Measurements from ENCODE around the gene TBRG1.

TBRG1 gene

DNA sequence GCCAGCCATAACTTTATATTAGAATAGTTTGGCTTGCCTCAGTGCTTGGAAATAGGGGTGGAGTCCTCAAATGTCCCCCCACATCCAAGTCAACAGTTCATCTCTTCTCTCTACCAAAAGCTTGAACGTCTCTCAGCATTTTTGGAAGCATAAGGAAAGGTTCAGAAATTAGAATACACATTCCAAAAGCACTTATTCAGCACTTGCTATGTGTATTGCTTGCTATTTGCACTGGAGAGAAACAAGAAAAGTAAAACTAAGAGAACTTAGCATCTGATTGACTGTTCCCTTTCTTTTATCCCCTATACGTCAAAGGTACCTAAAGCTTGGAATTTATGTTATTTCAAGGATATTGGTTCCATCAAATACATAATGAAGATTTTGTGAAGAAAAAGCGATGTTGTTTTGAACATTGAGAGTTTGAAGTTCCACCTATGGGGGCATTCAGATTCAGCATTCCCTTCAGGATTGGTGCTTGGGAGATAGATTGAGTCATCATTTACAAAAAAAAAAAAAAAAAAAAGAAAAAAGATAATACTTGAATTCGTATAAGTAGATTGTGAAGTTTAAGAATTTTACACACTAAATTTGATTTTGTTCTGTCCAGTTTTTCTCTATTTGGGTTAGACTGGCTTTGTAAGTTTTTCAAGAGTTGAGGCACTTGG lies 1.3 kb downstream of the TBRG1 start:
- DNase-seq: no peak

DNA sequence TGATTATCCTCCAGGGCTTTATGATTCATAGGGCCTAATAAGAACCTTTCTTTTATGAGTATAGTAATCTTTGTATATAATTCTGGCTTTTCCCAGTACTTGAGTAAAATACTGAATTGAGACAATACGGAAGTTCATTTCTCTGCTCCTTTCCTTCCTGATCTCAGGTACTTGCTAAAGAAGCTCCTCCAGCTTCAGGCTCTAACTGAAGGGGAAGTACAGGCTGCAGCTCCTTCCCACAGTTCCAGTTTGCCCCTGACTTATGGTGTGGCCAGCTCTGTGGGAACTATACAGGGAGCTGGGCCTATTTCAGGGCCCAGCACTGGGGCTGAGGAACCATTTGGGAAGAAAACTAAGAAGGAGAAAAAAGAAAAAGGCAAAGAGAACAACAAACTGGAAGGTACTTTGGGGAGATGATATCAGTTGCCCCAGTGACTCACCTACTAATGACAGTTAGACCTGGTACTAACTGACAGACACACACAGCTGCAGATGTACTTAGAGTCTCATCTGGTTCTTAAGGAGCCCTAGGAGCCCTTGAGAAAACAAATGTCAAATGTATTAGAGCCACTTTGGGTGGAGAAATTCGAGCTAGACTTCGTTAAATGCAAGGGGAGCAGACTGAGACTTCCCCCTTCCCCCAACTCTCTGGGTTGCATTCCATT lies 3.0 kb downstream of the TBRG1 start:
- DNase-seq: no peak

DNA sequence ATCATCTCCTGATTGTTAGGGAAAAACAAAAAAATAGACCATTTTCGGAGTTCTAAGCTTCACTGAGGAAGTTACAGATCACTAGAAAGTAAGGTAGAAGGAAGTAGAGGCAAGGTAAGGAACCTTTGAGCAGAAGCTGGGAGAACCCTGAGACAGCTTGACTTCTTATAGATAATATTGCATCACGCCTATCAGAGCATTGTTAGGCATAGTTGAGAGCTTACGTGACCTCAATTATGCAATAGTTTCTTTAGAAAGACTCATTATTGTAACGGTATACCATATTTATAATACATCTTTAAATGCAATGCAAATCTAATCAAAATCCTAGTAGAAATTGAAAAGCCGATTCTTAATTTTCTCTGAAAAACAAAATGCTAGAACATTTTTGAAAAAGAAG lies 4.9 kb downstream of the TBRG1 start:
- no peak for DNase-seq

DNA sequence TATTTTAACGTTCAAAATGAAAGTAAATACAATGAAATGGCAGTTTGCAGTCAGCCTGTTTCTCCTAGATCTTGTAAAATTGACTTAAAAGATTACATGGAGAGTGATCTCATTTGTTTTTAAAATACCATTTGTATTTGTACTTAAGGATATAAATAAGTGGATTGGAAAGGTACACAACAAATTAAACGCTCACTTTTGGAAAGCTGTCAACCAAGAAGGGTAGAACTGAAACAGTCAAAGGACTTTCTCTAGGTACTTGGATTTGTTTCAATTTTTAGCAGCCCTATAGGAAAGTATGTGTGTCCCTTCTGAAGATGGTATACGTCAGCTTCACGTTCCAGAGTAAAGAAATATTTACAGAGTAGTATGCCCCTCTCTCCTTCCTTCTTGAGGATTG lies 7.3 kb downstream of the TBRG1 start:
- no peak for DNase-seq

DNA sequence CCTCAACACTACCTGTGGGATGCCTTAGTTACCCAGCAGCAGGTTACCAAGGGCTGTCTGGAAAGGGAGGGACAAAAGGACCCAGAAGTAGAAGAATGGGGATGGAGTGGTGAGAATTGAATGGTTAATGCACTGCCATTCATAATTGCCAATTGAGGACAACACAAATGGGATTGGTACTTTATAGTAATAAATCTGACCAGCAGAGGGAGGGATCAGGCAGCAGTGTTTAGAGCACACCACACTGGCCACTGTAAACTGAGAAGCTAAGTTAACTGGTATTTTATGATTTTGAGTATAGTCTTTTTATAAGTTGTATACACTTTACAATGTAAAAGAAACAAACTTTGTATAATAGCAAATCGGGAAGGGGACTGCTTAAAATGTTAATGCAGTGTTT lies 10.7 kb downstream of the TBRG1 start:
- no peak for DNase-seq

DNA sequence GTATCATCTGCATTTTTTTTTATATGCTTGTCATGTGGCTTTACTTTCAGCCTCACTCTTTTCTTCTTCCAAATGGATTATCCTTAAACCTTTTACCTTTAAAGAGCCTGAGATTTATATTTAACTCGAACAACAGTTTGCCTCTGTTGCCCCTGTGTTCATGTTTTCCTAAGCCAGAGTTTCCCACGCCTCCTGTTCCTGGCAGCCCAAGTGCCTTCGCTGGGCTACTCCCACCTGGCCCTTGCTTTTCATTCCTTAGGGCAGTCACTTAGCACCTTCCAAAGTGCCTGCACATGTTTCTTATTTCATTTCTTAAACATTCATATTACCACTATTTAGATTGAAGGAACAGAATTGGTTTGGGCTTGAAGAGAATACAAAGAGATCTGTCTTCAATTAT lies 13.3 kb downstream of the TBRG1 start:
- DNase-seq: no peak

DNA sequence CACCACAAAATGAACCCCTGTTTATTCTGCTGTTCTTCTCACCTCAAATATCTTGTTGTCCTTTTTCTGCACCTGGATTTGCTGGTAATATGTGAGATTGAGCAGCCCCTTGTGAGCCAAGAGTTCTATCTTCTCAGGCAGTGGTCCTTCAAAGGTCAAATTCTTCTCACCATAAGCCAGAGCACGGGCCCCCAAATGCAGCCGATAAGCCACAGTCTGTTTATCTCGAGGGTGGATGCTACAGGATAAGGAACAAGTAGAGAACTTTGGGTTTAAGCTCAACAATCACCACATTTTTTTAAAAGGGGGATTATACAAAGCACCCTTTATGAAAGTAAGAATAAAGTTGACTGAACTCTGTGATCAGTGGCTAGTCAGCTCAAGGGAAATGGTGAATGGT lies 15.8 kb downstream of the TBRG1 start:
- DNase-seq: no peak

DNA sequence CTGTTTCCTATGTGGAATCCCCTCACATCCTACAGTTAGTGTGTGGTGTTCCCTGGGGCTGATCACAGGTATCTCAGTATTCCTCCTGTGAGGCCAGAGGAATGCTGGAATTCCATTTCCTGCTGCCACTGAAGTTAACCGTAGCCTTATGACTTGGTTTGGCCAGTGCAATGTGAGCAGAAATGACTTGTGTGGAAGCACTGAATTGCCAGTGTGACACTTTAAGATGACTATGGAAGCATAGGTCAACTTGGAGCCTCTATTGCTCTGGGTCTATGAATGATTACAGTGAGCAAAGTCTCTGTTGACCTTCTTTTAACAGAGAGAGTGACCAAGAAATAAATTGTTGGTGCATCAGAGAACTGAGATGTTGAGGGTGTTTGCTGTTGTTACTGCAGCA lies 16.5 kb downstream of the TBRG1 start:
- no peak for DNase-seq

DNA sequence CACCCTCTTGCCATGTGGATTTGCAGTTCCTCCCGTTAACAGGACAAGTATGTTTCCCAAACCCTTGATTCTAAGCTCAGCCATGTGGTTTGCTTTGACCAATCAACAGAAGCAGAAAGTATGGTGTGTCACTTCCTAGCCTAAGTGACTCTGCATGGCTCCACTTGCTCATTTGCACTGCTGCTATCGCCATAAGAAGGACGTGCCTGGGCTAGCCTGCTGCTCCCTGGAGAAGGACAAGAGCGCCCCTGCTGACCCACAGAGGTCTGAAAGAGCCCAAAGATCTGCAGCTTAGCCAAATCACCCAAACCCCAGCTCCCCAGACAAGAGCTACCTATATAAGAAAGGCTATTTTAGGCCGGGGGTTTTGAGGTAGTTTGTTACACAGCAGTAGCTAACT lies 18.0 kb downstream of the TBRG1 start:
- DNase-seq: no peak

DNA sequence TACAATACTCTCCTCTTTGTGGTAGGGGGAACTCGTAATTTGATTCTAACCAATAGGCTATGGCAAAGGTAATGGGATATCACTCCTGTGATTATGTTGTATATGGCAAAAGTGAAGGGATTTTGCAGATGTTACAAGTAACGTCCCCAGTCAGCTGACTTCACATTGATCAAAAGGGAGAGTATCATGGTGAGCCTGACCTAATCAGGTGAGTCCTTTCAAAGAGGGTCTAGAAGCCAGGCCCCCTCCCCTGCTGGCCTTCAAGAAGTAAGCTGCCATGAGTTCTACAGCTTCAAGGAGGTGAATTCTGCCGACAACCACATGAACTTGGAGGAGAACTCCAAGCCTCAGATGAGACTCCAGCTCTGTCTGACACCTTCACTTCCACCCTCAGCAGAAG lies 20.0 kb downstream of the TBRG1 start:
- no peak for DNase-seq

DNA sequence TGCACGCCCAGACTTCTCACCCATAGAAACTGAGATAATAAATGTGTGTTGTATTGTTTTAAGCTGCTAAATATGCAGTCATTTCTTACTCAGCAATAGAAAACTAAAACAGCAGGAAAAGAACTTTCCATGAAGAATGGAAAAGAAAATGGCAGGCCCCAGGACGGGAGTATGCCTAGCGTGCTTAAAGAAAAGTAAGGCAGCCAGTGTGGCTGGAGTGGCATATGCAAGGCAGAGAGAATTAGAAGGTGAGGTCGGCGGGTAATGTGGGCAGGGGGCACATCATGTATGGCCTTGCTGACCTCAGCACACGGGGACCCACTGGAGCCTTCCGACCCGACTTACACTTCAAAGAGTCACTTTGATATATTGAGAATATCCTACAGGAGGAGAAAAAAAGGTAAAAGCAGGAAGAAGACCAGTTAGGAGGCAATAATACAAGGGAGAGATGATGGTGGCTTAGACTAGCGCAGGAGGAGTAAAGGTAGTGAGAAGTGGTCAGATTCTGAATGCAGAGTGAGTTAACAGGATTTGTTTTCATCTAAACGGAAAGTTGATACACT lies 20.5 kb downstream of the TBRG1 start:
- no peak for DNase-seq

DNA sequence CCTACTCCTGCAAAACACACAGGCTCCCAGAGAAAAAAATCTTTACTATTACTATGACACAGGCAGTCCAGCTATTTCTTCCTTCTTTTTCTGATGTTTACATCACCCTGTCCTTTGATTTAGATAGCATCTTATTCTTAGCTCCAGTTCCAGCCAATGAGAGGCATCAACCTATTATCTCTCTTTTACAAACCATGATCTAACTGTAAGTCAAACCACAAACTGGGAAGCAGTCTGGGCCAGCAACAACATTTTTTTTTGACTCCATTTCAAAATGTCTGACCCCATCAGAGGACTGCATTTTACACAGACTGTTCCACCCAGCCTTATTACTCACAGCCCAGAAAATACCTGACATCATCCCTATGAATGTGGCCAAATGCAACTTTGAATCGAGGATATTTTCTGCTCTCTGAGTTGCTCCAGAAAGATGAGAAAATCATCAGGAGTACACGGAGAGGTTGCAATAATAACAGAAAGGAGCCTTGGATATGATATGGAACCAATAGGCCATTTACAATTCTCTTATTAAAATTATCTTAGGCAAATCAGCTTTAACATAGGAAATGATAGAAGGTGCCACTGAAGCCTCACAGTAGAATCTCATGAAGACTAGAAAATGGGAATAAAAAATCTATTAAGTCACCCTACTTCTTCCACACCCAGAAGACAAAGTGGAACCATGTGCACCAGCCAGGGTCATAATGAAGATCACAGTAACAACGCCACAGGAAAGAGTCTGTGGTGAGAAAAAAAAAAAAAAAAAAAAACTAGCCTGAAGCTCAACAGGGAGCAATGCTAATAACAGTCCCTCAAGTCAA lies 21.2 kb downstream of the TBRG1 start:
- DNase-seq: no peak

DNA sequence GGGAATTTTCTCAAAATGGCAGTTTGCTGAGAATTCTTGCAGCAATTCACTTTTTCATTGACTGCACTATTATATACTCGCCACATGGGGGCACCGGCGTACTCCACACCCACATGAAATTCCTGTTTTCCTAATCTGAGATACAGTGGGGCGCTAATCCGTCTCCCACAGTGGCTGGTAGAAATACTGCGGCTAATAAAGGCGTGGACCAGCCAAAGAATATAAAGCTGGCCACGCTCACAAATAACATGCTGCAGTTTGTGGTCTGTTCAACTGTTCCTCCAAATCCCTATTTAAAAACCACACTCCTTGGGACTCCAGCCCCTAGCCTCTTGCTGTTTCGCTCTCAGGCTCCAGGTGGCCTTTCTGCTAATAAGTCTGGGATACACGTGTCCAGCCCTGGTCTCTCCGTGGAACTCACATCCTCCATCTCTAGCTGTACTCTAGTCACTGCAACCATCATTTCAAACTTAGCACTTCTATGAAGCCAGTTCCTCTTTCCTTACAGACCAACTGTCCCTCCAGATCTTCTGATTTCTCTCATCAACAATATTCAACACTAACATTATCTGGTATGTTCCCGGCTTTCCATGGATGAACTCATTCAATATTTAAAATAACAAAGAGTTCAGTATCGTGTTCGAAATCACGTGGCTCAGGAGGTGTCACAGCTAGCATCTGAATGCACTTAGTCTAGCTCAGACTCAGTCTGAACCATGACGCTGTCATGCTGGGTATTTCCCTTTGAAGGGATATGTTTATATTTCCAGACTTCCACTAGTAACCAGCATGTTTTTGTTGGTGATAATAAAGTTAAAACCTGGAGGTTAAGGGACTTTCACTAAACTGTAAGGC lies 22.0 kb downstream of the TBRG1 start:
- DNase-seq: peak; percentile 31

DNA sequence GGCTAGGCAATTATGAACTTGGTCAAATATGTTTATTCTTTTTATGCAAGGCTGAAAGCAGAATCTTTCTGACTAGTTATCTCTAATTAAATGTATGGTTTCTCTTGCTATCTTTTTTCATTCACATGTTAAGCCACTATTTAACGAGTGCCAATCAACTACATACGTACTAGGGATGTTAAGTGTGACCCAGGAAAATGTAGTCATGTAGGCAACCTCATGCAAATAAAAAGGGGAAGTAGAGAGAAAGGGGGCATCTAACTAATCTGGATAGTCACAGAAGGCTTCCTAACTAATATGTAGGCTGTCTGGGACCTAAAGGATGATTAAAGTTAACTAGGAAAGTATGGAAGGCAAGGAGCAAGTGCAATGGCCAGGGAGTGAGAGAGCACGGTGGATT lies 23.5 kb downstream of the TBRG1 start:
- DNase-seq: no peak

DNA sequence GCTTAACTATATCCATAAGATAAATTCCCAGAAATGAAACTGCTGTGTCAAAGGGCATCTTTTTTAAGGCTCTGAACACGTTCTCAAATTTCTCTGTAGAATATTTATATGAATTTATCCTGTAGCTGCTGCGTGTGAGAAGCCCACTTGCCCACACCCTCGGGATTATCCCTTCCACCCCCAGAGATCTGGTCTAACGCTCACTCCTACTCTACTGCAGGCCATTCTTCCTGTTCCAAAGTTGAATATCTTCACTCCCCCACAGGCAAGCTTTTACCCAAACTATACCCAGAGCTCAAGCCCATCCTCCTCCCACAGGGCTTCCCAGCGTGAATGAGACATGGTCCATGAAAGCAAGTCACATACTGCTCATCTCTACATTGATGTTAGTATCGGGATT lies 25.9 kb downstream of the TBRG1 start:
- no peak for DNase-seq

DNA sequence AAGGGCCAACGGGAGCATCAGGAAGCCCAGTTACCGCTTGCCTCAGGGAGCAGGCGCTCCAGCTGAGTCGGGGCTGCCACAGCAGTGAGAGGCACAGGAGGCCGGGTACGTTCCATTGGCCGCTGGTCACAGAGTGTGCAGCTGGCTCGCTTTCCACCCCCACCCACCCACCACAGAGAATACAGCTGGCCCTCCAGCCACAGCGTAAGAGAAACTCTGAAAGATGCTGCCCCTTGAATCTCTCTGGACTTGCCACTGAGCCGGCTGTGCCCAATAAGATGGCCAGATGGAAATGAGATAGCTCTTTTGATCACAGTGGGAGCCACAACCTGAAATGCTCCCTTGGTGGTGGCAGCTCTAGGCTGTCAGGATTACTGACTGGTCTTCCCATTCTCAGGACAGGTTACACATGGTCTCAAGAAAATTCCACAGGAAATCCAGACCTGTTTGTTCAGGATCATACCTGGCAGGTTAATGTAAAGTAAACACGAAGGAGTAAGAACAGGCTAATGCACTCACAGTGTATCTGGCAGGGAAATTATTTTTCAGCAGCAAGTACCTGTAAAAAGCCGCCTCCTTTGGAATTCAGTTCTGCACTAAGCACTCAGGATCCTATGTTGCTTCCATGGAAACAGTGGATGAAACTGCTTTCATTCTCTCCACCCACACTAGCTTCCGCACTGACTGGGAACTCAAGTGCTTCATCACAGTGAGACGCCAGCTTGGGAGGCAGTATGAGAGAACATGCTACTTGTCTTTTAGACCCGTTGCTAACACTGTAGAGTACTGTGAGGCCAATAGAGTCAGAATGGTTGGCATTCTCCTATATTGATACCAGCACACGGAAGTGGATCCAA lies 34.3 kb downstream of the TBRG1 start:
- DNase-seq: no peak

DNA sequence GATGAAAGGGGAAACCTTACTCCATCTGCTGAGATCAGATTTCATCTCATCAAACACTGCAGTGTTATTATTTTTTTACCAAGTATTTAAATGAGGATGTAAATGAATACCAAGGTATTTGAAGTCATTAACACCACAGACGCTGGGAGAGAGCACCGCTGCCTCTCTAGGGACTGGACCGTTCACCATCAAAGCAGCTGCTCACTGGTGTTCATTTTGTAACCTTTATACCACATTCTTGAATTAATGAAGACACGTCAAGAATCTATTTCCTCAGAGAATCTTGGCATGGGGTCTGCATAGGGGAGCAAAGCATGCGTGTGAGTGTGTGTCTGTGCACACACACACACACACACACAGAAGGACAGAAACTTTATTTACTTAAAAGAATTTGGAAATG lies 35.2 kb downstream of the TBRG1 start:
- DNase-seq: no peak

DNA sequence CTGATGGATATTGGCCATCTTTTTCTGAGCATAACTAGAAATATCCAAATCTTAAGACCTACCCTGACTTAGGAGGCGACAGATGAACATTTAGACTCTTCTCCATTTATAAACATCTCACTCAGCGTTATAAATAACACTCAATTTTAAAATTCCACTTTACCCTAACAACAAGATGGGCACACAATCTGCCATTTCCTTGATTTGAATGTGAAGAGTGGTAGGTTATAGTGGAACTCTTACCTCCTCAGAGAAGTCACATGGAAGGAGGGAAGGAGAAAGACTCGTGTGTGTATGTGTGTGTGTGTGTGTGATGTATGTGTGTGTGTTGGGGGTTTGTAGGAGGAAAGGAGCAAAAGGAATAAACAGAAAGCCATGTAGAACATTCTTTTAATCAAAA lies 35.8 kb downstream of the TBRG1 start:
- DNase-seq: no peak

DNA sequence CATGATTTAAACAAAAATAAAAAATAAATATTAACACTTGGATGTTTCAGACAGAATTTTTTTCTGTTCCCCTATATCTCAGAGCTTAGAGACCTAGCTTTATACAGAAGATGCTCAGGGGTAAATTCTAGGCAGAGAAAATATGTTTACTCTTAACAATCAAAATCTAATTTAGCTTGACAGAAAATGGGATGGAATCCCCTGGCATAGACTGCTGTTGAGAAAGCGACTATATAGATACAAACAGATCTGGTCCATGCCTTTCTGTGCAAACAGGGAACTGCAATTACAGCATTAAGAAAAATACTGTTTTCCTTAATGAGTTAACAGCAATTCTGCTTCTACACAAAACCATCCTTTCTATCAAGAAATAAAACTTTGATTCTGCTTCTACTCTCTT lies 36.3 kb downstream of the TBRG1 start:
- DNase-seq: no peak

DNA sequence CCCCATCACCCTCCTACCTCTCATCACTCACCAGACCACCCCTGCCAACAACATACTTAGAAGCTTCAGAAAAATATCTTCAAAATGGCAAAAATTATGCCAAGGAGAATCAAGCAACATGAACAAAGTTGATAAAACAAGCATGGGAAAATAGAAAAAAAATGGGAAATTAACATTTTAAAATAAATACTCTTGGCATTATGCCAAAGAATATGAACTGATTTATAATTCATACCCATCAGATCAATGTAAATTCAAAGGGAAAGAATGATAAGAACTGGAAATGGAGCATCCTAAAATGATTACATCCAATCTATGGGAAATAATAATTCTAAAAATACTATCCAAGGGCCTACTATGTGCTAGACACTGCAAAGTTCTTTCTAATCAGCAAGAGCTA lies 38.9 kb downstream of the TBRG1 start:
- no peak for DNase-seq

DNA sequence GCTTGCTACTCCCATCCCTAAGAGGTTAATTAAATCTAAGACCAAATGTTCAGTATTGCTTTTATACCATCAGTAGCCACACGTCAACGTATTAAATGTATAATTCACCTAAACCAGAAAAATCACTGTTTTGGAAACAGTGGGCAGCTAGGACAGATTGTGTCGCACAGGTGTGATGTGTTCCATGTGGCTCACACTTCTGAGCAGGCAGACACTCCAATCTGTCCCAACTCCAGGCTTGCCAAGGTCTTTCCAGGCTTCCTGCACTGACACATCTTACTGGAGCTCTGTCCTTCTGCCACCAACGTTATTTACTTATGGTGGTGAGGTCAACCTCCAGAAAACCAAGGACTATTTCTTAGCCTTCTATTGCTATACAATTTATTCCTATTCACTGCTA lies 39.4 kb downstream of the TBRG1 start:
- no peak for DNase-seq

DNA sequence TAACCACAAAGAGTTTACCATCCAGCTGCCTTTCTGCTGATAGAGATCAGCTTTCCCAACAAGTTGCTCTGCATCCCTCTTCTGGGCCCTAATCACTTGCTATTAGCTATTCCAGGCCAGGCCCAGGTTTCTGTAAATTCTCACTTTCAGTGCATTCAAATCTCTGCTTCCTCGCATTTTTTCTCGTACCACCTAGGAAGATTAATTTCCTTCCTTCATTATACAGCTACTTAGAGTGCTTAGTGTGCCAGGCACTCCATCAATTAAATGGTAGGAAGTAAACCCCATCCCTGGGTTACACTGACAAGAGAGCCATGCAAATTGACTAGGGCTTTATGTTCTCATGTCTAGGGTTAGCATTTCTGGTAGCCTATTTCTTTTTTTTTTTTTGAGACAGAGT lies 41.2 kb downstream of the TBRG1 start:
- no peak for DNase-seq
